Retinal pigment epithelial cell (primary cell): ENCODE results near the gene TMED3.

ENCODE experiments used
- DNase-seq: peaks from one replicate; pipeline ENCODE4 v3.0.0-alpha.2; 2010; ENCODE audit warnings: low read depth
- H3K4me3 ChIP-seq: 2 replicates; pipeline ENCODE4 v1.5.1; 2011; ENCODE audit warnings: mild to moderate bottlenecking, low read length, control low read depth, moderate library complexity
- TF ChIP-seq, protein P1 (sequence below): conservative IDR thresholded peaks from 2 replicates; pipeline ENCODE4 v1.5.1; 2011; ENCODE audit warnings: low read depth, low read length, control low read depth, inconsistent platforms

Gene TMED3

DNA sequence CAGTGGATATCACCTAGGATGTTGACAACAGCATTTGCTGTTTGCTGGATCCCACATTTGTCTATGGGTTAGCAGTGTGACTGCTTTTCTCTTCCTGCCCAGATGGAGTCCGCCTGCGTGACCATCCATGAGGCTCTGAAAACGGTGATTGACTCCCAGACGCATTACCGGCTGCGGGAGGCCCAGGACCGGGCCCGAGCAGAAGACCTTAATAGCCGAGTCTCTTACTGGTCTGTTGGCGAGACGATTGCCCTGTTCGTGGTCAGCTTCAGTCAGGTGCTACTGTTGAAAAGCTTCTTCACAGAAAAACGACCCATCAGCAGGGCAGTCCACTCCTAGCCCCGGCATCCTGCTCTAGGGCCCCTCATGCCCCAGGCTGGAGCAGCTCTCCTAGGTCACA lies 11.0 kb downstream of the TMED3 start:
- H3K4me3 ChIP-seq = no peak overlapping the region
- TF ChIP-seq, protein P1, sequence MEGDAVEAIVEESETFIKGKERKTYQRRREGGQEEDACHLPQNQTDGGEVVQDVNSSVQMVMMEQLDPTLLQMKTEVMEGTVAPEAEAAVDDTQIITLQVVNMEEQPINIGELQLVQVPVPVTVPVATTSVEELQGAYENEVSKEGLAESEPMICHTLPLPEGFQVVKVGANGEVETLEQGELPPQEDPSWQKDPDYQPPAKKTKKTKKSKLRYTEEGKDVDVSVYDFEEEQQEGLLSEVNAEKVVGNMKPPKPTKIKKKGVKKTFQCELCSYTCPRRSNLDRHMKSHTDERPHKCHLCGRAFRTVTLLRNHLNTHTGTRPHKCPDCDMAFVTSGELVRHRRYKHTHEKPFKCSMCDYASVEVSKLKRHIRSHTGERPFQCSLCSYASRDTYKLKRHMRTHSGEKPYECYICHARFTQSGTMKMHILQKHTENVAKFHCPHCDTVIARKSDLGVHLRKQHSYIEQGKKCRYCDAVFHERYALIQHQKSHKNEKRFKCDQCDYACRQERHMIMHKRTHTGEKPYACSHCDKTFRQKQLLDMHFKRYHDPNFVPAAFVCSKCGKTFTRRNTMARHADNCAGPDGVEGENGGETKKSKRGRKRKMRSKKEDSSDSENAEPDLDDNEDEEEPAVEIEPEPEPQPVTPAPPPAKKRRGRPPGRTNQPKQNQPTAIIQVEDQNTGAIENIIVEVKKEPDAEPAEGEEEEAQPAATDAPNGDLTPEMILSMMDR = no peak
- DNase-seq = no peak

DNA sequence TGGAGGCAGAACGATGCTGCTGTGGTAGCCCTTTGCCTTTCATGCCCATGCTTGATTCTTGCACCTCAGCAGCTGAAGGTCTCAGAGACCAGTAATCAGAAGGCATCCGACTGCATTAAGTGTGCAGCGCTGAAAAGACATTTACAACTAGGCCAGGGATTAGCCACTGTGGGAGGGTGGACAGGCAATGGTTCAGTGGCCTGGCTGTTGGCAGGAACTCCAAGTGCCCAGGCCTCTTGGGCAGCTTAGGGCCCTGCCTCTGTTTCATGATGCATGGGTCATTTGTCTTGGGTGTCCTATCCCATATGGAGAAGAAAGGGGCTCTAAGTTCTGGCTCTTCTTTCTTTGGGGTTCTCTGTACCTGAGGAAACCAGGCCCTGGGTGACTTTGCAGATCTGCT lies 11.4 kb downstream of the TMED3 start:
- TF ChIP-seq, protein P1 = no peak
- H3K4me3 ChIP-seq = no peak overlapping the region
- no peak for DNase-seq

DNA sequence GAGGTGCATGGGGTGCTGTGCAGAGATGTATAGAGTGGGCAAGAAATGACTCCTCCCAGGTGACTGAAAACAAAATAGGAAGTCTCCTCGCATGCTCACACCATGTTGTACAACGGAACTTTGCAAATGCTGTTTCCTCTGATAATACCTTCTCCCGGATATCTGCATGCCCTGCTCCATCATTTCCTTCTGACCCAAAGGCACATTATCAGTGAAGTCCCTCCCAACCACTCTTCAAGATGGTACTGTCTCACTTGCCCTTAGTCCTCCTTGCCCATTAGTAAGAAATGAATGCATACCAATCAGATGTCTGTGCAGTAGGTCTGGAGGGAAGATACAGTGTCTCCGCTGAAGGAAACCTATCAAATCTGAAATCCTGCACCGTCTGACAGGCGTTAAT lies 12.0 kb downstream of the TMED3 start:
- no peak for DNase-seq
- TF ChIP-seq, protein P1 = no peak

DNA sequence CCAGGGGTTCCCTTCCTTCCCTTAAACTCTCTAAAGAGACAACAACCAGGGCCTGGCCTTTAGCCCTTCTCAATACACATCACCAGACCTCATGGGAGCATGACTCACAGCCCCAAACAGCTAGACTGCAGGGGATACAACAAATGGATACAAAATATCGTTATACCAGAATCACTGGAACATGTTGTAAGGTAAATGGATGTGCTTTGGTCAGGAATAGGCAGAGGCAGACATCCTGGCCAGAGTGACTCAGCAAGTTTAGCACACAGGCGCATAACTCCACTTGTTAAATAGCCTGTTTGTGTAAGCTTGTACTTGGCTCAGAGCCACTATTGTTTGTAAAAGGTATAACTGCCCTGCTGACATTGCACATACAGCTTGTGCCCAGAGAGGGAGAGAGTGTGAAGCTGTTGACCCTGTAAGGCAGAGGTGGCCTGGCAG lies 18.3 kb downstream of the TMED3 start:
- TF ChIP-seq, protein P1 = no peak
- no peak overlapping the region for H3K4me3 ChIP-seq
- peak; percentile 50 for DNase-seq

More for the DNA sequence above, 12.0 kb downstream of the TMED3 start:
- H3K4me3 ChIP-seq = no peak overlapping the region

DNA sequence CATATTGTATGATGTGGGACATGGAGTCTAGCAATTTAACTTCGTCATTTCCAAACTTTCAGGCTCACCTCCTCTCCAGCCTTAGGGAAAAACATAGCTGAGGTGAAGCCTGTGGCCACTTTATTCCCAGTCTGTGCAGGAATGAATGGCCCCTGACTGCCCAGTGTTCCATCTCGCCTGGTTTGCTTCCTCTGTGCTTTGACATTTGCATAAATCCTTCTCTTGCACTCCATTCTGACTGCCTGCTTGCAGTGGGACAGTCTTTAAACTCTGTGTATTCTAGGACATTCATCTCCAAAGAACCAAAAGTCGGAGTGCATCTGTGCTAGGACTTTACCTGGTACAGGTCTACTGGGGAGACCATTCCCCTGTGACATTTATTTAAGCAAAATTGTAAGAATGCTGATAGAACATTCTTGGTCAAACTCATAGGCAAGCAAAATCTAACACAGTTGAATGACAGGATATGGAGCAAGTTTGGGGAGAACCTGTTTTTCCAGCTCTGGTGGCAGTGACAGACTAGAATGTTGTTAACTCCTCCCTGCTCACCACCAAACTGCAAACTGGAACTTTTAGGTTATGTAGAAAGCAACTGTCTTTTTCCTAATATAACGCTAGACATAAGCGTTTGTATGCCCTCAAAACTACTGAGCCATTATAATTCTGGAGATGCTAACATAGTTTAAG lies 22.1 kb downstream of the TMED3 start:
- TF ChIP-seq, protein P1 = no peak
- H3K4me3 ChIP-seq = no peak overlapping the region
- DNase-seq = no peak

DNA sequence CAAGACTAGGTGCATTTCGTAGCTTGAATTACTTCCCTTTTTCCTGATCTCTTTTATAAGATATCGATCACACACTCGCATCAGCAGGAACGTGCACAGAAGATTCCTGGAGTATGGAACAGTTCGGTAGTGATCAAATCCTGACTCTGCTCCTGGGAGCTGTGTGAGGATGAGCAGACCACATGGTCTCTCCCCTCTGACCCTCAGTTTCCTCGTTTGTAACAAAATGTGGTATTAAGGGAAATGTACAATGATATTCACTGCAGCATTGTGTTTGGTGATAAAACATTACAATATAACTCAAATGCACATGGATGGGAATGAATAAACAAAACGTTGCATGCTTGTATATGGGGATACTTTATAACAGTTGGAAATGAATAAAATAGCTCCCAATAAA lies 26.7 kb downstream of the TMED3 start:
- H3K4me3 ChIP-seq = no peak overlapping the region
- no peak for DNase-seq
- TF ChIP-seq, protein P1 = no peak

DNA sequence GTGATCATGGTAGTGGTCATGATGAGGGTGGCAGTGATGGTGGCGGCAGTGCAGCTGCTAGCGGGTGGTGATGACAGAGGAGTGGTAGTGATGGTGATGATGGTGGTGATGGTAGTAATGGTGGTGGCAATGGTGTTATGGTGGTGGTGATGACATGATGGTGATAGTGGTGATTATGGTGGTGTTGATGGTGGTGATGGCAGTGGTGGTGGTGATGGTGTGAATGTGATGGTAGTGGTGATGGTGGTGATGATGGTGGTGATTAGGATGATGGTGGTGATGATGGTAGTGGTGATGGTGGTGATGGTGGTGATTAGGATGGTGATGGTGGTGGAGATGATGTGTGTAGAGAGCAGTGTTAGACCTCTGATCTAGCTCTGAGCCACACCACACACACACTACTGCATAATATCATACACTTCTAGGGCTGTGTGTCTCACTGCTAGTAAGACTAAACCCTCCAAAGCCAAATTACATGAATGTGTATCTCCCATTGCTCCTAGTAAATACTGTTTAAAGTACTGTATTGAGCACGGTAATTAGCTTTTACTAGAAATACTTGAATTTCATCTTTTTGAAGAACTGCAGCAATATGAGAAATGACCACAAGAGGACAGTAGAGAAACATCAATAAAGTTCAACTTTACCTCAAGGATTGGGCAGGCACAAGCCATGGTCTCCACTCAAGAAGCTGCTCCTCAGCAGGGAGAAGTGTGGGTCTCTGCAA lies 28.8 kb downstream of the TMED3 start:
- no peak overlapping the region for H3K4me3 ChIP-seq
- TF ChIP-seq, protein P1 = peak; percentile 91
- DNase-seq = no peak
